Mucosa of descending colon (tissue), 3 donors: ENCODE data around the gene CPE. TPM values are rescaled to one million over a fixed set of nuclear protein-coding genes. Genes with fewer than 3 reads are reported as not detected.

Experiments used
- ATAC-seq: fragments of 200-7000 bp; cut with Tn5 transposase; one replicate; pipeline ENCODE4 v1.9.1; 2020; ENCODE audit warnings: mild to moderate bottlenecking, moderate library complexity
- DNase-seq, 3 donors: peaks; one replicate each; pipeline ENCODE4 v3.0.0-alpha.2; 2020
- H3K36me3 ChIP-seq: fragments of 200-600 bp; one replicate; pipeline ENCODE4 v1.8.0; 2021; ENCODE audit warnings: low read depth, mild to moderate bottlenecking
- H3K4me1 ChIP-seq: fragments of 200-600 bp; one replicate; pipeline ENCODE4 v1.8.0; 2021; ENCODE audit warnings: low read depth, mild to moderate bottlenecking
- H3K4me3 ChIP-seq: fragments of 200-600 bp; one replicate; pipeline ENCODE4 v1.8.0; 2021; ENCODE audit warnings: mild to moderate bottlenecking
- H3K9me3 ChIP-seq: fragments of 200-600 bp; one replicate; pipeline ENCODE4 v1.8.0; 2021; ENCODE audit warnings: mild to moderate bottlenecking
- intact Hi-C, 2 donors: fragments of 100-400 bp; cut with DNase I in 1 of 2; cut with micrococcal nuclease in 1 of 2; formaldehyde crosslinking; loops; one replicate each; pipeline versions ENCODE4 v1.11.0 to v1.11.1; 2022; cut with DNase I, micrococcal nuclease
- total RNA-seq, 3 donors: library from RNA; stranded (reverse); fragmentation: NEBNext Ultra II Directional in 2 of 3; extraction: Animal tissue kit (Norgen Biotek cat#: 25700) in 2 of 3; gene quantifications; one replicate each; pipeline versions ENCODE4 v1.2.1 to v1.2.4, GENCODE V29; 2021 to 2023
- TF ChIP-seq, protein P1 (sequence below): fragments of 200-600 bp; IDR thresholded peaks from one replicate; pipeline ENCODE4 v1.8.0; 2022; ENCODE audit warnings: antibody characterized with exemption, mild to moderate bottlenecking
- donor health status: DM: no; HTN: no; CAD: no; lungs with moderate emphysema.
- donor health status: DM: no; HTN: no; CAD: no.
- donor health status: DM: no; HTN: yes; CAD: no.

The CPE gene
- total RNA-seq, 3 donors from 2014 or later = 26.3 to 39.9 (median 33.9) TPM

DNA sequence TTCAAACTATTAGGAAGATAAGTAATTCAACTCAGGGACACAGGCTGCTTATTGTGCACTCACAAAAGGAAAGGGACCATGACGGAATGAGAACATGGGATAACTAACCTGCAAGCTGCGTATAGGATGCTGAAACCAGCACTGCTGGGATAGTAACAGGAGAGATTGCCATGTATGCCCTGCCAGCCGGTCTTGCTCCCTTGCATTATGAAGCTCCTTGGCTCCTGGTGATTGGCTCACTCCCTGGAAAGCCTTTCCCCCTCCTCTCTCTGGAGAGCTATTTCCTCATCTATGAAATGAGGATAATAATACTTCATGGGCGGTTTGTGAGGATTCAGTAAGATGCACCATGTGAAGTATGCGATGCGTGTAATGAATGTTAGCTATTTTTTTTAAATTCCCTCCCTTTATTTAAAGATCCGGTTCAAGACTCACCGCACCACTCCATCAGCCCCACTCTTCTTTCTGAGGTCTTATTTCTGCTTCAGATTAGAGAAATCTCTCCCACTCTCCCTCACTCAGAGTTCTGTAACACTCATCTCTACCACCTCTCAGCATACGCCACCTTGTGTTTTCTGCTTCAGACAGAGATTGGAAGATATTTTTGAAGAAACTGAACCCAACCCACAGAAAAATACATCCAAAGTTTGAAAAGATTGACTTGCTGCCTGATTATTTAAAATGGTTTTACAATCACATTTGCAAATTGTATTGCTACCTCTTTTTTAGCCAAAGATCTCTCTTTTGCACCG lies 33.0 kb upstream of the CPE start:
- TF ChIP-seq, protein P1, sequence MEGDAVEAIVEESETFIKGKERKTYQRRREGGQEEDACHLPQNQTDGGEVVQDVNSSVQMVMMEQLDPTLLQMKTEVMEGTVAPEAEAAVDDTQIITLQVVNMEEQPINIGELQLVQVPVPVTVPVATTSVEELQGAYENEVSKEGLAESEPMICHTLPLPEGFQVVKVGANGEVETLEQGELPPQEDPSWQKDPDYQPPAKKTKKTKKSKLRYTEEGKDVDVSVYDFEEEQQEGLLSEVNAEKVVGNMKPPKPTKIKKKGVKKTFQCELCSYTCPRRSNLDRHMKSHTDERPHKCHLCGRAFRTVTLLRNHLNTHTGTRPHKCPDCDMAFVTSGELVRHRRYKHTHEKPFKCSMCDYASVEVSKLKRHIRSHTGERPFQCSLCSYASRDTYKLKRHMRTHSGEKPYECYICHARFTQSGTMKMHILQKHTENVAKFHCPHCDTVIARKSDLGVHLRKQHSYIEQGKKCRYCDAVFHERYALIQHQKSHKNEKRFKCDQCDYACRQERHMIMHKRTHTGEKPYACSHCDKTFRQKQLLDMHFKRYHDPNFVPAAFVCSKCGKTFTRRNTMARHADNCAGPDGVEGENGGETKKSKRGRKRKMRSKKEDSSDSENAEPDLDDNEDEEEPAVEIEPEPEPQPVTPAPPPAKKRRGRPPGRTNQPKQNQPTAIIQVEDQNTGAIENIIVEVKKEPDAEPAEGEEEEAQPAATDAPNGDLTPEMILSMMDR = no peak
- Histone ChIP-seq H3K9me3 (no peaks in the 10 kb centered on the region), H3K4me3 (no peak overlapping the region), H3K36me3 (no peaks in the 10 kb centered on the region), H3K4me1 (no peaks in the 10 kb centered on the region)
- ATAC-seq = no peak
- intact Hi-C loops = loop anchor here in 1 of 2 donors (10.0 kb wide), 1 partner anchor 211 kb away; no protein-coding TSS in a partner anchor
- no peak for DNase-seq

DNA sequence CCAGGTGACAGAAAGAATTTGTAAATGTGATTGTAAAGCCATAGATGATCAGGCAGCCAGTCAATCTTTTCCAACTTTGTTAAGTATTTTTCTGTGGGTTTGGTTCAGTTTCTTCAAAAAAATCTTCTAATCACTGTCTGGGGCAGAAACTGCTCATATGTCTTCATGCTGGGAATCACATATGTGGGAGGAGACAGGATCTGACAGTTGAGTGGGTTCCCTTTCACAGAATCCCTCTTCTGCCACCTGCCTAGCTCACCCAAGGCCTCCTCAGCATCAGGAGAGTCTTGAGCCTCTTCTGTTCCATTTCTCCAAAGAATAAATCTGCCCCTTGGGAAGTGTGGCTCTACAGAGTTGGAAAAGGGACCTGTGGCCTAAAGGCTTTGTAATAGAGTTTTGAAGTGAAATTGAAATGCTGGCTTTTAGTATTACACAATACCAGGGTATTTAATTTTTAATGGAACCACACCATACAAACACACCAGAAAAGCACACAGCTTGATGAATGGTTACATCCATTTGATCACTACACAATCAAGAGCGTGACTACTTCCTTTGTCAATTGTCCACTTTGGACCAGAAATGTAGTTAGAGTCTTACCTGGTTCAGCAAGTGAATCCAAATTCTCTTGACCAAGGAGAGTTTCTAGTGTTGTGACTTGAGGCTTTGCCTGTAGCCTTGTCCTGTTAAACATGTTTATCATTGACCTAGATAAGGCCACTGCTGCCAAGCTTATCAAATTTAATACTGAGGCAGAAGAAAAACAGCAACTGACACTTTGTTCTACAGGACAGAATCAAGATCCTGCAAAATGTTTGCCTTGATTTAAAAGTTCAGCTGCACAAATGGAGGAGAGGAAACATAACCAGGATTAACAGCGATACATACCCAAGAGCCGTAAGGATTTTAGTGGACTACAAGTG lies 30.9 kb upstream of the CPE start:
- TF ChIP-seq, protein P1 = no peak
- ATAC-seq = no peak
- no peaks in the 10 kb centered on the region for H3K9me3 ChIP-seq
- H3K4me1 ChIP-seq = no peaks in the 10 kb centered on the region
- H3K4me3 ChIP-seq = no peak overlapping the region
- no peak for DNase-seq
- no peaks in the 10 kb centered on the region for H3K36me3 ChIP-seq
- intact Hi-C loops = loop anchor here in 1 of 2 donors (10.0 kb wide), 1 partner anchor 213 kb away; no protein-coding TSS in a partner anchor

DNA sequence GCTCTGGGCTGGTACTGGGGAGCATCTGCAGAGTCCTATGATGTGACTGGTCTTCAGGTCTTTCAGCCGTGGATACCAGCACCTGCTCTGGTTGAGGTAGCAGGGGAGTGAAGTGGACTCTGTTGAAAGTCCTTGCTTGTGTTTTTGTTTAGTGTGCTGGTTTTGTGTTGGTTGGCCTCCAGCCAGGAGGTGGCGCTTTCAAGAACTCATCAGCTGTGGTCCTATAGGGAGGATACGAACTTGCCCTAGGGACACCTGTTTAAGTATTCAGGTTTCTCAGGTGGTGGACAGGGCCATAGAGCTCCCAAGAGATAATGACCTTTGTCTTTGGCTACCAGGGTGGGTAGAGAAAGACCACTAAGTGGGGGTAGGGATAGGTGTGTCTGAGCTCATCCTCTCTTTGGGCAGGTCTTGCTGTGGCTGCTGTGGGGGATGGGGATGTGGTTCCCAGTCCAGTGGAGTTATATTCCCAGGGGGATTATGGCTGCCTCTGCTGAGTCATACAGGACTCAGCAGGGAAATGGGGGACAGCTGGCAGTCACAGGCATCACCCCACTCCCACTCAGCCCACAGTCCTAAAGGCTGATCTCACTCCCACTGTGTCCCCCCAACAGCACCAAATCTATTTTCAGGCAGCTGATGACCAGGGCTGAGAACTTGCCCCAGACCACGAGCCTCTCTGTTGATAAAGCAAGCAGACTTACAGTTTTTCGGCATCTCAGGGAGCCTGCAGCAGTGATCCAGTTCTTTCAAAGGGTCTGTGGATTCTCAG lies 27.3 kb upstream of the CPE start:
- ATAC-seq (no peak), DNase-seq (peak in 1 of 3 donors; percentile 9)
- Histone ChIP-seq H3K4me1 (no peaks in the 10 kb centered on the region), H3K4me3 (no peak overlapping the region), H3K36me3 (no peaks in the 10 kb centered on the region), H3K9me3 (no peaks in the 10 kb centered on the region)
- TF ChIP-seq, protein P1 = no peak
- intact Hi-C loops = loop anchor here in 1 of 2 donors (10.0 kb wide), 1 partner anchor 113 kb away; no protein-coding TSS in a partner anchor

DNA sequence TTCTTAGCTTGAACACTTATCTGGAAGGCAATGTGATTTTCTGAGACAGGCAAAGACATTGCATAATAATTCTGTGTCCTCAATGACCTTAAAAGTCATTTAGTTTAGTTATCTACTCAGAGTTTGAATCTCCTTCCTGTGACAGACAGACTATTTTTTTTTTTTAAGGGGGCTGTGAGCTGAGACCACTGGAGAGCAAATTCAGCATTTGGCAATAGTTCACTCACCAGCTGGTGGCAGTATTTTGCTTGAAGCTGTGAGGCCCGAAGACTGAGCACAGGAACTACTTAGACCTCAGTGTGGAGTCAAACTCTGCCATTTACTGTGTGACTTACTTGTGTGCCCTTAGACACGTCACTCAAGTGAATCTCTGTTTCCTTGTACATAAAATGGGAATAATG lies 22.9 kb upstream of the CPE start:
- intact Hi-C loops = loop anchor here (5.0 to 10.0 kb wide), 2 partner anchors 109 to 111 kb away; no protein-coding TSS in a partner anchor
- H3K9me3 ChIP-seq = no peaks in the 10 kb centered on the region
- peak; percentile 60 for ATAC-seq
- peak in 1 of 3 donors; percentile 38 for DNase-seq
- no peak overlapping the region for H3K4me3 ChIP-seq
- TF ChIP-seq, protein P1 = no peak
- H3K36me3 ChIP-seq = no peaks in the 10 kb centered on the region
- H3K4me1 ChIP-seq = no peaks in the 10 kb centered on the region

DNA sequence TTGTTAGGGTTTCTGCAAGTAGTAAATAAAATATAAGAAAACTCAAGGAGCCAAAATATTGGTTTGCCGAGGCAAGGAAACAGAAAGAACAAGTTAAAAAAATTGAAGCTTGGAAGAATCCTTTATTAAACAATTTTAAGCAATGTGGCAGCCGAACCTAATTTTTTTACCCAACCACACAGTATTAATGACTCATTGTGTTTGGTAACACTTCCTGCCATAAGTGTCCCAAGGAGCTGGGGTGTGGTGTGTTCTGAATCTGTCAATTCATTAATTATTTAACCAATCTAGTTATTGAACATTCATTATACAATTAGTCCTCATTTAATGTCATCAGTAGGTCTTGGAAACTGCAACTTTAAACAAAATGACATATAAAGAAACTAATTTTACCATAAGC lies 19.3 kb upstream of the CPE start:
- Histone ChIP-seq H3K4me3 (no peak overlapping the region), H3K36me3 (no peaks in the 10 kb centered on the region), H3K4me1 (no peaks in the 10 kb centered on the region), H3K9me3 (no peaks in the 10 kb centered on the region)
- TF ChIP-seq, protein P1 = no peak
- intact Hi-C loops = loop anchor here (5.0 to 10.0 kb wide), 2 partner anchors 105 to 108 kb away; no protein-coding TSS in a partner anchor
- ATAC-seq (no peak), DNase-seq (no peak)
